GM10266 (cell line): ENCODE results near the gene ROR1.

ENCODE experiments used
- DNase-seq: peaks from one replicate; pipeline ENCODE4 v3.0.0; 2012; ENCODE audit errors: extremely low spot score
- CTCF ChIP-seq: IDR thresholded peaks from 2 replicates; pipeline ENCODE4 v1.5.1; 2012; ENCODE audit warnings: mild to moderate bottlenecking, low read depth; ENCODE audit not compliant: control insufficient read depth, insufficient read depth; ENCODE audit errors: missing control alignments

Gene ROR1

DNA sequence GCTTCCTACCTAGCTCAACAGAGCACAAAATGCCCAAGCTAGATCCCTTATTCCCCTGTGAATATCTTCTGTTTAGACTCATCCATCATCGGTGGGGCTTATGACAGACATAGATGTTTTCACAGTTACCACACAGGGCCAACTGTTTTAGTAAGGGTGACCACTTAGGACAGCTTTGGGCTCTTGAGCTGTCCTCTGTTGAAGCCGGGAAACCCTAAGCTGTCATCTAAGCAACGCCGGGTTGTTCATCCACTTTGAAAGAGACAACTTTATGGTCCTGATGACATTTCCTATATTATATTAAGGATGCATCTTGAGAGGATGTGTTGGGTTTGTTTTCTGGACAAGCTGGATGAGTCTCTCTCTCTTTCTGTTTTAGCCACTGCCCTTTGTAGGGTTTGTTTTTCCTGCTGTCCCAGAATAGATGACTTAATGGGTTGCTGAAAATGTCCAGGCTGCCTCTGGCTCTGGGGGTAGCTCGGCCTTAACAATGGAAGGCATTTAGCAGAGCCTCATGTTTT is 319.1 kb downstream of the ROR1 start:
- DNase-seq, result no peak
- no peak for TF ChIP-seq CTCF

- no peak for TF ChIP-seq CTCF
Observed at GRCh38 chr1:64093941-64094340, 320.1 kb downstream of the ROR1 start.

DNA sequence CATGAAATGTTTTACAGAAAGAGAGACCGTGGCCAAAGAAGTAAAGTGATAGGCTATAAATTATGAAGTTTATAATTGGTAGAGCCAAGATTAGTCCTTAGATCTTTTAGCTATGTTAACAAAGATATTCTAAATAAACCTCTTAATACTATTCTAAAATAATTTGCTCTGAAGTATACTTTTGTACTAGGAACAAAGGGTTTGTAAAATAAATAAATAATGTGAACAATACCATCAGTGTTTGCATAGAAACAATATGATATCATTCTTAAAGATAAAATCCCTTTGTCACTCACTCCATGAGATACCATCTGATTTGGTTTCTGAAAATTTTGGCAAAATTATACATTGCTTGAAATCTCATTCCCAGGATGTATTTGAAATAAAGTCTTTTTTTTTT is 322.0 kb downstream of the ROR1 start:
- no peak for TF ChIP-seq CTCF
- no peak for DNase-seq

More at GRCh38 chr1:64093941-64094340, 320.1 kb downstream of the ROR1 start:
- no peak for DNase-seq

GRCh38 chr1:64097859-64098258 is 324.0 kb downstream of the ROR1 start:
- no peak for TF ChIP-seq CTCF
- no peak for DNase-seq

DNA sequence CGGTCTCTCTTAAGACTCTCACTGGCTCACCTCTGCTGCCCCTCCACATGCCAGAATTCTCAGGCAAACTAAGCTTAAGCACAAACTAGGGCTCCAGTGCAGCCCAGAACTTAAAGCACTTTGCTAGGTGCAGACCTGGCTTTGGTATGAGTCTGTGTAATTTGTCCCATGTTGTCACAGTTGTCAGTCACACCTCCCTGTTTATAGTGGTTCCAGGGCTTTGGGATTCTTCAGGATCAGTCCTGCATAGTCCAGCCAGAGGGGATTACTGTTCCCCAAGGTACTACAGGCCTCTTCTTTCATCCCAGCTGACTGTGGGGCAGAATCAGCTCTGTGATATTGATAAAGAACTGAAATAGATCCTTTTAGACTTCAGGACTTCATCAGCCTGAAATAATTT is 324.6 kb downstream of the ROR1 start:
- DNase-seq, result no peak
- TF ChIP-seq CTCF, result no peak

- no peak for DNase-seq
Observed at GRCh38 chr1:64098846-64099582, 325.2 kb downstream of the ROR1 start.

More at GRCh38 chr1:64098846-64099582, 325.2 kb downstream of the ROR1 start:
- TF ChIP-seq CTCF, result no peak
